GM23338 (cell line): ENCODE data around the gene ZNF285. TPM values are rescaled to one million over a fixed set of nuclear protein-coding genes. Genes with fewer than 3 reads are reported as not detected.

Source experiments
- ATAC-seq: fragments of 200-7000 bp; cut with Tn5 transposase; 3 replicates; pipeline ENCODE4 v1.9.1; 2020
- DNase-seq: peaks from one replicate; pipeline ENCODE4 v3.0.0-alpha.2; 2015; ENCODE audit warnings: low spot score
- H2AFZ ChIP-seq: fragments of 200-600 bp; sonication (generic); 2 replicates; pipeline ENCODE4 v1.8.0; 2016; ENCODE audit warnings: antibody characterized with exemption, mild to moderate bottlenecking, moderate library complexity
- H3F3A ChIP-seq: fragments of 200-600 bp; sonication (generic); replicated peaks from 2 replicates; pipeline ENCODE4 v1.8.0; 2017; ENCODE audit warnings: antibody characterized with exemption, mixed run types, low read depth
- H3K27ac ChIP-seq: fragments of 200-600 bp; sonication (generic); 2 replicates; pipeline ENCODE4 v1.6.1; 2016; ENCODE audit warnings: low read depth
- H3K27me3 ChIP-seq: fragments of 200-600 bp; sonication (generic); 2 replicates; pipeline ENCODE4 v1.8.0; 2016; ENCODE audit warnings: mild to moderate bottlenecking, mixed run types, moderate library complexity; ENCODE audit not compliant: insufficient read depth
- H3K36me3 ChIP-seq: fragments of 200-600 bp; sonication (generic); 2 replicates; pipeline ENCODE4 v1.8.0; 2016; ENCODE audit warnings: mild to moderate bottlenecking; ENCODE audit not compliant: insufficient read depth
- H3K4me1 ChIP-seq: fragments of 200-600 bp; sonication (generic); 2 replicates; pipeline ENCODE4 v1.8.0; 2016; ENCODE audit warnings: mild to moderate bottlenecking, moderate library complexity; ENCODE audit not compliant: insufficient read depth
- H3K4me2 ChIP-seq: fragments of 200-600 bp; sonication (generic); 2 replicates; pipeline ENCODE4 v1.7.1; 2017; ENCODE audit warnings: mixed run types
- H3K4me3 ChIP-seq: fragments of 200-600 bp; sonication (generic); 2 replicates; pipeline ENCODE4 v1.6.1; 2016; ENCODE audit warnings: mixed run types
- H3K79me2 ChIP-seq: fragments of 200-600 bp; sonication (generic); replicated peaks from 2 replicates; pipeline ENCODE4 v1.8.0; 2017; ENCODE audit warnings: mild to moderate bottlenecking; ENCODE audit not compliant: insufficient read depth
- H3K9me2 ChIP-seq: fragments of 200-600 bp; sonication (generic); 2 replicates; pipeline ENCODE4 v1.8.0; 2017; ENCODE audit not compliant: insufficient read depth
- H4K20me1 ChIP-seq: fragments of 200-600 bp; sonication (generic); replicated peaks from 2 replicates; pipeline ENCODE4 v1.8.0; 2017; ENCODE audit warnings: mild to moderate bottlenecking; ENCODE audit not compliant: insufficient read depth
- H3K27ac Mint-ChIP-seq: 2 replicates; pipeline ENCODE4 v1.8.0; 2020; ENCODE audit warnings: inconsistent platforms, mild to moderate bottlenecking, moderate library complexity, mixed read lengths
- H3K27me3 Mint-ChIP-seq: 3 replicates; pipeline ENCODE4 v1.8.0; 2022; ENCODE audit warnings: low read depth, mild to moderate bottlenecking, moderate library complexity, mixed read lengths, inconsistent platforms; ENCODE audit not compliant: insufficient read depth, poor library complexity
- H3K36me3 Mint-ChIP-seq: 3 replicates; pipeline ENCODE4 v1.8.0; 2021; ENCODE audit warnings: low read depth, mild to moderate bottlenecking, inconsistent platforms, moderate library complexity, mixed read lengths
- H3K4me1 Mint-ChIP-seq: 3 replicates; pipeline ENCODE4 v1.8.0; 2020; ENCODE audit warnings: mild to moderate bottlenecking, inconsistent platforms, mixed read lengths
- H3K4me3 Mint-ChIP-seq: 3 replicates; pipeline ENCODE4 v1.8.0; 2021; ENCODE audit warnings: moderate library complexity, mild to moderate bottlenecking, inconsistent platforms, mixed read lengths
- H3K9me3 Mint-ChIP-seq: 3 replicates; pipeline ENCODE4 v1.8.0; 2020; ENCODE audit warnings: moderate library complexity, mild to moderate bottlenecking, inconsistent platforms, mixed read lengths
- EZH2phosphoT487 ChIP-seq: fragments of 200-600 bp; sonication (generic); IDR thresholded peaks from one replicate; pipeline ENCODE4 v1.8.1; 2018; ENCODE audit warnings: antibody characterized with exemption; ENCODE audit not compliant: unreplicated experiment
- JUNB ChIP-seq: IDR thresholded peaks from one replicate; pipeline ENCODE4 v1.6.1; 2016; ENCODE audit warnings: antibody characterized with exemption; ENCODE audit not compliant: unreplicated experiment
- NANOG ChIP-seq: IDR thresholded peaks from 2 replicates; pipeline ENCODE4 v1.6.1; 2016; ENCODE audit warnings: antibody characterized with exemption, borderline replicate concordance
- REST ChIP-seq: IDR thresholded peaks from one replicate; pipeline ENCODE4 v1.6.1; 2018; ENCODE audit warnings: antibody characterized with exemption; ENCODE audit not compliant: unreplicated experiment
- ZNF331 ChIP-seq: fragments of 250-450 bp; sonication (Bioruptor Pico); IDR thresholded peaks from 2 replicates; pipeline ENCODE4 v1.5.0; 2020; ENCODE audit warnings: low read depth, mild to moderate bottlenecking, moderate library complexity
- ZNF462 ChIP-seq: fragments of 250-450 bp; sonication (Bioruptor Pico); IDR thresholded peaks from 2 replicates; pipeline ENCODE4 v1.5.0; 2020; ENCODE audit warnings: mild to moderate bottlenecking, moderate library complexity
- polyA plus RNA-seq: library from polyadenylated mRNA; unstranded; fragments of >200 nt; fragmentation: Nextera tagmentation; extraction: Ambion mirVana; gene quantifications from 2 replicates; pipeline ENCODE4 v1.2.1, GENCODE V29; 2016
- total RNA-seq: library from RNA; depleted of rRNA; stranded (reverse); fragments of >200 nt; shearing (Covaris generic); gene quantifications from 2 replicates; pipeline ENCODE4 v1.2.3, GENCODE V29; 2014

The ZNF285 gene
- total and polyA plus RNA-seq, 2 experiments from 2014 or later: 1.7 to 3.4 TPM

- no peak for TF ChIP-seq REST
- no peak for TF ChIP-seq EZH2phosphoT487
- TF ChIP-seq ZNF462 (CRISPR knock-in tag): no peak
Measured at GRCh38 chr19:44374789-44375188, 26.6 kb downstream of the ZNF285 start (continued).

GRCh38 chr19:44371815-44372480 is 29.5 kb downstream of the ZNF285 start:
- Mint-ChIP-seq H3K4me1 (peaks cover 3% of the 10 kb centered on the region; the same call in 1 of the 3 replicates), H3K36me3 (no peaks in the 10 kb centered on the region; the same call in 2 of the 3 replicates), H3K9me3 (peaks cover 72% of the 10 kb centered on the region), H3K27ac (no peak overlapping the region), H3K27me3 (no peaks in the 10 kb centered on the region), H3K4me3 (no peak overlapping the region)
- Histone ChIP-seq H3F3A (no peaks in the 10 kb centered on the region), H3K79me2 (no peaks in the 10 kb centered on the region), H2AFZ (no peak overlapping the region), H4K20me1 (no peaks in the 10 kb centered on the region), H3K27me3 (no peaks in the 10 kb centered on the region), H3K36me3 (no peaks in the 10 kb centered on the region), H3K4me1 (no peaks in the 10 kb centered on the region), H3K27ac (no peak overlapping the region), H3K4me3 (no peak overlapping the region), H3K9me2 (no peaks in the 10 kb centered on the region), H3K4me2 (no peak overlapping the region)
- DNase-seq: no peak
- no peak for ATAC-seq
- TF ChIP-seq JUNB: no peak
- no peak for TF ChIP-seq ZNF331 (CRISPR knock-in tag)
- no peak for TF ChIP-seq NANOG
